AG04450 (cell line): ENCODE measurements around the gene SPATS2L. TPM values are rescaled to one million over a fixed set of nuclear protein-coding genes. Genes with fewer than 3 reads are reported as not detected.

Experiments used
- CTCF ChIA-PET: fragments of 300-600, 350-600 bp; formaldehyde crosslinking; extraction: SDS; loops from one replicate; lab custom pipeline; 2022; ENCODE audit warnings: antibody characterized with exemption, inconsistent platforms; lab: Charles Lee
- POLR2A ChIA-PET: fragments of 350-600 bp; formaldehyde crosslinking; extraction: SDS; loops from one replicate; lab custom pipeline; 2021; ENCODE audit warnings: antibody characterized with exemption, inconsistent platforms; lab: Yijun Ruan, JAX
- DNase-seq: peaks from one replicate; pipeline ENCODE4 v3.0.0-alpha.2; 2011; ENCODE audit warnings: low read depth, low spot score
- H3K27ac ChIP-seq: one replicate; pipeline ENCODE4 v1.5.1; 2012; ENCODE audit warnings: low read depth, low read length, control low read depth
- H3K27me3 ChIP-seq: one replicate; pipeline ENCODE4 v1.6.0; 2012; ENCODE audit warnings: low read length; ENCODE audit not compliant: control insufficient read depth, insufficient read depth
- H3K4me3 ChIP-seq: 2 replicates; pipeline ENCODE4 v1.5.1; 2011; ENCODE audit warnings: mild to moderate bottlenecking, low read depth, low read length, control low read depth
- H3K9me3 ChIP-seq: 2 replicates; pipeline ENCODE4 v1.5.1; 2012; ENCODE audit warnings: low read length; ENCODE audit not compliant: control insufficient read depth, insufficient read depth
- polyA plus RNA-seq: library from polyadenylated mRNA; depleted of rRNA; stranded (reverse); fragments of >200 nt; gene quantifications from 2 replicates; pipeline ENCODE4 v1.2.3, GENCODE V29; 2011
- TF ChIP-seq, protein P1 (sequence below): IDR thresholded peaks from 2 replicates; pipeline ENCODE4 v1.5.1; 2011; ENCODE audit warnings: low read depth, low read length, control low read depth, inconsistent platforms

Gene SPATS2L
- polyA plus RNA-seq, 1 experiment = 361 TPM

DNA sequence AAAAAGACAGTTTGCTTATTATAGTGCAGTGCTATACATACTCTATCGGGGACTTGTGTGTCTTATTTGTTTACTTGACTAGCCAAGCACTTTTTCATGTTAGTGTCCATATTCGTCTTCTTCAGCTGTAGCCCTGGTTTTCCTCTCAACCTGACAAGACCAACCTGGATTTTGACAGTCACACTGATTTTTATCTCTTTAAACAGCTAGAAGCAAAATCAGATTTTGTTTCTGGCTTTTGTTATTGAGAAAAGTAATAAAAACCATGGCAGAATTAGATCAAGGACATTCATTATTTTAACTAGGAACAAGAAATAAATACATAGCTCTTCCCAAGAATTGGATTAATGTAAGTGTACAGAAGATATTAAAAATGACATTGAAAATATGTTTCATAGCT is 56.8 kb downstream of the SPATS2L start:
- no peaks in the 10 kb centered on the region for H3K9me3 ChIP-seq
- no peak overlapping the region for H3K27ac ChIP-seq
- ChIA-PET CTCF (interaction anchor here (1.4 kb wide), 1 partner anchor 10 kb away, joined by 3 read pairs; no protein-coding TSS in a partner anchor), POLR2A (no interaction called here)
- H3K27me3 ChIP-seq = no peaks in the 10 kb centered on the region
- H3K4me3 ChIP-seq = no peak overlapping the region
- DNase-seq = no peak
- TF ChIP-seq, protein P1, sequence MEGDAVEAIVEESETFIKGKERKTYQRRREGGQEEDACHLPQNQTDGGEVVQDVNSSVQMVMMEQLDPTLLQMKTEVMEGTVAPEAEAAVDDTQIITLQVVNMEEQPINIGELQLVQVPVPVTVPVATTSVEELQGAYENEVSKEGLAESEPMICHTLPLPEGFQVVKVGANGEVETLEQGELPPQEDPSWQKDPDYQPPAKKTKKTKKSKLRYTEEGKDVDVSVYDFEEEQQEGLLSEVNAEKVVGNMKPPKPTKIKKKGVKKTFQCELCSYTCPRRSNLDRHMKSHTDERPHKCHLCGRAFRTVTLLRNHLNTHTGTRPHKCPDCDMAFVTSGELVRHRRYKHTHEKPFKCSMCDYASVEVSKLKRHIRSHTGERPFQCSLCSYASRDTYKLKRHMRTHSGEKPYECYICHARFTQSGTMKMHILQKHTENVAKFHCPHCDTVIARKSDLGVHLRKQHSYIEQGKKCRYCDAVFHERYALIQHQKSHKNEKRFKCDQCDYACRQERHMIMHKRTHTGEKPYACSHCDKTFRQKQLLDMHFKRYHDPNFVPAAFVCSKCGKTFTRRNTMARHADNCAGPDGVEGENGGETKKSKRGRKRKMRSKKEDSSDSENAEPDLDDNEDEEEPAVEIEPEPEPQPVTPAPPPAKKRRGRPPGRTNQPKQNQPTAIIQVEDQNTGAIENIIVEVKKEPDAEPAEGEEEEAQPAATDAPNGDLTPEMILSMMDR = no peak

DNA sequence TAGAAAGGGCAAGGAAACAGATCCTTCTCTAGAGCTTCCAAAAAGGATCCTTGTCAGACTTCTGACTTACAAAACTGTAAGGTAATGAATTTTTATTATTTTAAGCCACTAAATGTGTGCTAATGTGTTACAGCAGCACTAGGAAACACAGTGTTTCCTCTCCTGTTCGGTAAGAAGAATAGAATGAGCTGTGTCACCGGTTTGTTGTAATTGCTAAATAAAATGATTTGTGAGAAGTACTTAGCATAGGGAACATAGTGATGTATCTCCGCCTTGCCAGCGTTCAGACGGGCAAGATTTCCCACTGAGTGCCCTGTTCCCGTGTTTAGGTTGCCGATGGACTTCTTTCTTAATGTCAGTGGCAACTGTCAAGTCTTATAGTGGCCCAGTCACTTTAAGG is 57.6 kb downstream of the SPATS2L start:
- ChIA-PET CTCF (interaction anchor here (1.4 kb wide), 1 partner anchor 11 kb away, joined by 3 read pairs; no protein-coding TSS in a partner anchor), POLR2A (no interaction called here)
- Histone ChIP-seq H3K27me3 (no peaks in the 10 kb centered on the region), H3K27ac (no peak overlapping the region), H3K4me3 (no peak overlapping the region), H3K9me3 (no peaks in the 10 kb centered on the region)
- no peak for DNase-seq
- TF ChIP-seq, protein P1 = no peak

DNA sequence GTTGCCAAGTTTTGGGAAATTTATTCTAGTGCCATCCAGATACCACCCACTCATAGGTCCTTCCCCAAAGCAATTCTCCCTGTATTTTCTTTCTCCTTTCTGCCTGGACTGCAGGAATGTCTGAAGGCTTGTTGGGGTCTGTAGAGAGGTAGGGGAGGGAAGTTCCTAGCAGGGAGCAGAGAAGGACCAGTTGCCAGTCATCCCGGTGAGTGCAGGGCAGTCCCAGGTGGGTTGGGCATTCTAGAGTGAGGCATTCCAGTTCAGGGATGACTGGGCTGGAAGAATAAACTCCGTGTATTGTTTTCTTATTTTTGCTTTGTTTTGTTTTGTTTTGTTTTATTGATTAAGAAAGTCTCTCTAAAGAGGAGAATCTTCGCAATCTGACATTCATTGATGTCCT is 58.1 kb downstream of the SPATS2L start:
- POLR2A ChIA-PET = no interaction called here
- H3K4me3 ChIP-seq = no peak overlapping the region
- H3K27me3 ChIP-seq = no peaks in the 10 kb centered on the region
- TF ChIP-seq, protein P1 = no peak
- DNase-seq = no peak
- H3K27ac ChIP-seq = no peak overlapping the region
- CTCF ChIA-PET = interaction anchor here (1.4 kb wide), 1 partner anchor 12 kb away, joined by 3 read pairs; no protein-coding TSS in a partner anchor
- H3K9me3 ChIP-seq = no peaks in the 10 kb centered on the region

DNA sequence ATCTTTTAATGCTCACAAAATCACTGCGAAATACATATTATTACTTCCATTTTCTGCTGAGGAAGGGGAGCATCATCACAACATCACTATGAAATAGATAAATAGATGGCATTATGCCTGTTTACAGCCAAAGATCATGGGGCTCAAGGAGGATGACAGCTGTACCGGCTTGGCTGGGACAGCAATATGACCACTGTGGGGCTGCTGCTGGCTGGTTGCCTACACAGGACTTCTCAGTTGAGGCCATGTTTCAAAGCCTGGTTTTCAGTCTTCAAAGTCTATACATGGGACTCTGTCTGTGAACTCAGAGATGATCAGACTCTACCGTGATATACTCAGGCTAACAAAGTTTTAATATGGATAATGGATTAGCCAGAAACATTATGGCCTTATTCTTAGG is 58.7 kb downstream of the SPATS2L start:
- ChIA-PET POLR2A (no interaction called here), CTCF (interaction anchor here (0.6 kb wide), 2 partner anchors 22 kb away, joined by 3 read pairs; no protein-coding TSS in a partner anchor)
- H3K27ac ChIP-seq = no peak overlapping the region
- H3K9me3 ChIP-seq = no peaks in the 10 kb centered on the region
- H3K27me3 ChIP-seq = no peaks in the 10 kb centered on the region
- TF ChIP-seq, protein P1 = no peak
- no peak overlapping the region for H3K4me3 ChIP-seq
- no peak for DNase-seq

DNA sequence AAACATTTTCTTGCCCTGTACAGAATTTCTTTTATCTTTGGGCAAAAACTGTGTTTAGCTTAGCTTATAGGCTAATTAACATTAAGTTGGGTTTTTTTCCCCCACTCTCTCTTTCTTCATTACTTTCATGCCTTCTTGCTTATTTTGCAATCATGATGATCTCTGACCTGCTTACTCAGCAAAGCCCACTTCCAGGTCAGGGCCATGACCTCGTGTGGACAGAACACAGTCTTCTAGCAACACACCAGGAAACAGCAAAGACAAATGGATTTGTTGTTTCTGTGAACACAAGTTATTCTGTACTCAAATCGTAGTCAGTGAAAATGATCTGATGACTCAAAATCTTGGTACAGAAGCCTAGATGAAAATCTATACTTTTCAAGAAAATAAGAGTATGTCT is 60.7 kb downstream of the SPATS2L start:
- no peaks in the 10 kb centered on the region for H3K9me3 ChIP-seq
- TF ChIP-seq, protein P1 = no peak
- no peak overlapping the region for H3K27ac ChIP-seq
- ChIA-PET POLR2A (no interaction called here), CTCF (interaction anchor here (0.7 kb wide), 1 partner anchor 114 kb away, joined by 4 read pairs; no protein-coding TSS in a partner anchor)
- no peak for DNase-seq
- no peaks in the 10 kb centered on the region for H3K27me3 ChIP-seq
- no peak overlapping the region for H3K4me3 ChIP-seq
